ENCODE data around the gene HIGD1A.

DNA sequence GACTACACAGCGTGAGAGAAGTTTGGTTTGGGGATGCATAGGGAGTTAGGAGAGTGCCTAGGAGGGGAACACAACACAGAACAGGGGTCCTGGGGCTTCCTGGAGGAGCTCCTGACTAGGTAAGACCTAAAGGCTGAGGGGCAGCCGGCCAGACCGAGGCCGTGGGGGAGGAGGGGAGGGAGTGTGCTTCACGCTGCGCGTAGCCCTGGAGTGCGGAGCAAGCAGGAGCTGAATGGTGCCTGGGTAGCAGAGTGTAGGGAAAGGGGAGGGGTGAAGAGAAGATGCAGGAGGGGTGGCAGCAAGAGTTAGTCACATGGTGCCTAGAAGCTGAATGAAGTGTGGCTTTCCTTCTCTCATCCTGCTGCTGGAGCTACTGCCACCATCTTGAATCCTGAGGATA is 69.3 kb downstream of the HIGD1A start:
- TF ChIP-seq CTCF (IDR thresholded peaks at IDR 0.05) (no peak), POLR2A (IDR thresholded peaks at IDR 0.05) (no peak)

Data from Peyer's patch (tissue), 4 donors.